Activated CD8-positive, alpha-beta T cell treated with anti-CD3 and anti-CD28 coated beads for 36 hours (primary cell): ENCODE data around the gene LBHD2. TPM values are rescaled to one million over a fixed set of nuclear protein-coding genes. Genes with fewer than 3 reads are reported as not detected.

Experiments used
- ATAC-seq: fragments of 200-7000 bp; cut with Tn5 transposase; one replicate; pipeline ENCODE4 v1.10.0; 2021; ENCODE audit warnings: mild to moderate bottlenecking, moderate library complexity
- CTCF ChIA-PET: fragments of 350-600 bp; sonication (Branson Sonifier 250); formaldehyde crosslinking; loops from one replicate; lab custom pipeline; 2021; ENCODE audit warnings: antibody characterized with exemption; lab: Charles Lee
- POLR2A ChIA-PET: fragments of 350-600 bp; sonication (Branson Sonifier 250); formaldehyde crosslinking; loops from one replicate; lab custom pipeline; 2021; ENCODE audit warnings: antibody characterized with exemption; lab: Charles Lee
- DNase-seq: peaks from one replicate; pipeline ENCODE4 v3.0.0-alpha.2; 2020
- H3K27ac Mint-ChIP-seq: one replicate; pipeline ENCODE4 v1.8.0; 2021; ENCODE audit warnings: mild to moderate bottlenecking, mixed read lengths
- H3K27me3 Mint-ChIP-seq: one replicate; pipeline ENCODE4 v1.8.0; 2021; ENCODE audit warnings: mixed read lengths
- H3K36me3 Mint-ChIP-seq: one replicate; pipeline ENCODE4 v1.8.0; 2021; ENCODE audit warnings: low read depth, mixed read lengths
- H3K4me1 Mint-ChIP-seq: one replicate; pipeline ENCODE4 v1.8.0; 2021; ENCODE audit warnings: low read depth, mixed read lengths
- H3K4me3 Mint-ChIP-seq: one replicate; pipeline ENCODE4 v1.8.0; 2021; ENCODE audit warnings: mild to moderate bottlenecking, moderate library complexity, mixed read lengths
- H3K9me3 Mint-ChIP-seq: one replicate; pipeline ENCODE4 v1.8.0; 2021; ENCODE audit warnings: mixed read lengths
- CTCF ChIP-seq: fragments of 200-600 bp; IDR thresholded peaks from one replicate; pipeline ENCODE4 v1.8.0; 2022; ENCODE audit warnings: antibody characterized with exemption, mild to moderate bottlenecking
- intact Hi-C: fragments of 100-400 bp; cut with micrococcal nuclease; formaldehyde crosslinking; loops from one replicate; pipeline ENCODE4 v1.10.0; 2022
- total RNA-seq, 2 experiments: library from RNA; stranded (reverse); gene quantifications; one replicate each; pipeline ENCODE4 v1.2.3, GENCODE V29; 2021

Gene LBHD2
- total RNA-seq, 2 experiments from 2014 or later = not detected

DNA sequence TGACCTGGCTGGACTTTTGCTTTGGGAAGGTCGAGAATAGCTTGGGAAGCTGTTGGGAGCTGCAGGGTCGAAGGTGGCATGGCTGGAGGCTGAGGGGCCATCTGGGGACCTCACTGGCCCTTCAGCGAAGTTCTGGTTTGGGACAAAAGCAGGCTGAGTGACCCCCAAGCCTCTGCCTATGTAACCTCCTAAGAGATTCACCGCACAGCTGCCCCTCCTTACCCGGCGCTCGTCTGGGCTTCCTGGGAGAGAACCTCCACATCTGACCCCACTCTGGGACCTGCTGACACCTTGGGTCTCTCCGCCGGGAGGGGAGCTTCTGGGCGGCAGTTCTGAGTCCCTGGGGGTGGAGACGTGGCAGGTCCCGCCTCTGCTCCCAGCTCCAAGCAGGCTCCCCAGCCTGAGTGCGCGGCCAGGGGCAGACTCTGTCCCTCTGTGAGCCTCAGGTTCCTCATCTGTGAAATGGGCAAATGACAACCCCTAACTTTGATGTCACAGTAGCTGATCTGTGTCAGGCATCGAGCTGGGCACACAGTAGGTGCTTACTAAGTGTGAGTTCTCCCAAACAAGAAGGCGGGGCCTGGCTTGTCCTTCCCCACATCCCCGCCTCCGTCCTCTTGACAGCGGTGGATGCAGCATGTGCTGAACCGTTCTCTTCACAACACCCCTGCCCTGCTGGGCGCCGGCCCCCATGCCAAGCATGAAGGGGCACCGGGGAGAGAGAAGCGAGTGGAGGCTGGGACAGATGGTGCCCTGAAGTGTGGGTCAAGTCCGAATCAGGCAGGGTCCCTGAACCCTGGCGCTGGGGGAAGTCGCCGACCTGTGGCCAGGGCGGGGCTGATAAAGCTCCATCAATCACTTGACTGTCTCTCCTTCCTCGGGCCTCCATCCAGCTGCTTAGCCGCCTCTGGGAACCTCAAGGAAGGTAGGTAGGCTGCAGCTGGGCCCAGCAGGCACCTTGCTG lies 14.3 kb downstream of the LBHD2 start:
- POLR2A ChIA-PET = no interaction called here

GRCh38 chr14:103099081-103099732 lies 15.2 kb downstream of the LBHD2 start:
- Mint-ChIP-seq H3K27ac (no peak overlapping the region), H3K36me3 (no peaks in the 10 kb centered on the region), H3K4me1 (no peaks in the 10 kb centered on the region), H3K9me3 (no peaks in the 10 kb centered on the region), H3K4me3 (no peak overlapping the region), H3K27me3 (peaks cover 14% of the 10 kb centered on the region)
- no peak for TF ChIP-seq CTCF
- CTCF ChIA-PET = interaction anchor here (1.9 kb wide), 1 partner anchor 20 kb away, joined by 4 read pairs; no protein-coding TSS in a partner anchor
- no peak for DNase-seq
- intact Hi-C loops = loop anchor here (10.0 kb wide), 1 partner anchor 404 kb away; no protein-coding TSS in a partner anchor
- POLR2A ChIA-PET = no interaction called here
- ATAC-seq = no peak

More for the DNA sequence above, 14.3 kb downstream of the LBHD2 start:
- intact Hi-C loops = loop anchor here (10.0 kb wide), 1 partner anchor 403 kb away; no protein-coding TSS in a partner anchor
- no peak for TF ChIP-seq CTCF
- CTCF ChIA-PET = interaction anchor here (0.6 to 1.9 kb wide), 3 partner anchors 19 to 163 kb away, joined by 3 to 4 read pairs (median 3); no protein-coding TSS in a partner anchor
- DNase-seq = no peak
- Mint-ChIP-seq H3K4me3 (no peak overlapping the region), H3K36me3 (no peaks in the 10 kb centered on the region), H3K27me3 (peaks cover 10% of the 10 kb centered on the region), H3K9me3 (no peaks in the 10 kb centered on the region), H3K27ac (no peak overlapping the region), H3K4me1 (no peaks in the 10 kb centered on the region)
- no peak for ATAC-seq

DNA sequence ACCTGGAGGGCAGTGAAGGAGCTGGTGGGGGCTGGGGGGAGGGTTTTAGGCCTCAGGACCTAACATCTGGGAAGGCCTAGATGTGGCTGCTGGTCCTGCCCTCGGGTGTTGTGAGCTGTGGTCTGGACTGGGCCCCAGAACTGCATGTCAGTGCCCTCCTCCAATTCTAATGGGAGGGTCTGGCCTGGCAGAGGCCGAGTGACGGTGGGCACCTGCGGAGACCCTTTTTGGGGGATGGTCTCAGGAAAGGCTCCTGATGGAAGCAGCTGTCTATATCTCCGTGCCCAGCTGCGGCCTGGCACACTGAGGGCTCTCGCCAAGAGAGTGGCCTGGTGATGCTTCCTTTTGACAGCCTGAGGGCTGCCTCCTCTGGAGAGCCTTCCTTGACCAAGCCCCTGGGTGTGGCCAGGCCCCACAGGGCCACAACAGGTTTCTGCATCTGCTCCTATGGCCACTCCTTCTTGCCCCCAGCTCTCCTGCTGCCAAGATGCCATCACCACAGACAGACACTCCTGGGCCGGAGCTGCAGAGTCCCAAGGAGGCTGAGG lies 15.8 kb downstream of the LBHD2 start:
- Mint-ChIP-seq H3K27me3 (peaks cover 16% of the 10 kb centered on the region), H3K4me1 (peaks cover under 1% of the 10 kb centered on the region), H3K36me3 (no peaks in the 10 kb centered on the region), H3K9me3 (no peaks in the 10 kb centered on the region), H3K27ac (no peak overlapping the region), H3K4me3 (no peak overlapping the region)
- no peak for TF ChIP-seq CTCF
- ATAC-seq (no peak), DNase-seq (no peak)
- intact Hi-C loops = loop anchor here (10.0 kb wide), 2 partner anchors 195 to 405 kb away; no protein-coding TSS in a partner anchor
- ChIA-PET POLR2A (no interaction called here), CTCF (interaction anchor here (1.5 kb wide), 1 partner anchor 192 kb away, joined by 5 read pairs; no protein-coding TSS in a partner anchor)

GRCh38 chr14:103100281-103101121 lies 16.5 kb downstream of the LBHD2 start:
- H3K27ac Mint-ChIP-seq = no peak overlapping the region
- no peaks in the 10 kb centered on the region for H3K9me3 Mint-ChIP-seq
- ChIA-PET CTCF (interaction anchor here (1.5 kb wide), 1 partner anchor 192 kb away, joined by 5 read pairs; no protein-coding TSS in a partner anchor), POLR2A (no interaction called here)
- peaks cover 4% of the 10 kb centered on the region for H3K4me1 Mint-ChIP-seq
- TF ChIP-seq CTCF = no peak
- intact Hi-C loops = loop anchor here (10.0 kb wide), 1 partner anchor 194 kb away; no protein-coding TSS in a partner anchor
- no peak overlapping the region for H3K4me3 Mint-ChIP-seq
- H3K27me3 Mint-ChIP-seq = peaks cover 21% of the 10 kb centered on the region
- H3K36me3 Mint-ChIP-seq = no peaks in the 10 kb centered on the region
- DNase-seq = no peak
- ATAC-seq = no peak
